ENCODE results near the gene ZNF232.

DNA sequence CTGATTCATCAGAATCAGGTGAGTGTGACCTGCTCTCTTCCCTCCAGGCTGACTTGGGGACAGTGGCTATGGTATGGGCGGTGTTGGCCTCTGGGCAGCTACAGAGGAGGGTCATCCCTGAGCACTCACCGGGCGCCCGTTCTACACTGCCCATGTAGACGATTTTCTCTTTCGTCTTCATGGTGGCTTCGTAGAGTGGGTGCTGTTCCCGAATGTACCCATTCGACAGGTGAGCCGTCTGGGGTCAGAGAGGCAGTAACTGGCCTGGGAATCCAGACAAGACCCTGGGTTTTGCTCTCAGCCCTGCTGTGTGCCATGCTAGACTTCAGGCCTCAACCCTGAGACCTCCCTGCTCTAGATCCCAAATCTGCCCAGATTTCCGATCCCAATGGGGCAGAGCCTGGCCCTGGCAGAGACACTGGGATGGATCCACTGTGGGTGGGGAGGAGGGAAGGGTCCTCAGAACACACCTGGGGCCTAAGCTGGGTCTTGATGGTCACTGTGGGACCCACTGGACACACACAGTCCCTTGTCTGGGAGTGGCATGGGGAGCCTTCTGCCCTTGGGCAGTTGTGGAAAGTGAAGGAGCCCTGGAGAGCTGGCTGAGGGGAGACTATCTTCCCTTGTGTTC is 17.3 kb upstream of the ZNF232 start:
- TF ChIP-seq, protein P1, sequence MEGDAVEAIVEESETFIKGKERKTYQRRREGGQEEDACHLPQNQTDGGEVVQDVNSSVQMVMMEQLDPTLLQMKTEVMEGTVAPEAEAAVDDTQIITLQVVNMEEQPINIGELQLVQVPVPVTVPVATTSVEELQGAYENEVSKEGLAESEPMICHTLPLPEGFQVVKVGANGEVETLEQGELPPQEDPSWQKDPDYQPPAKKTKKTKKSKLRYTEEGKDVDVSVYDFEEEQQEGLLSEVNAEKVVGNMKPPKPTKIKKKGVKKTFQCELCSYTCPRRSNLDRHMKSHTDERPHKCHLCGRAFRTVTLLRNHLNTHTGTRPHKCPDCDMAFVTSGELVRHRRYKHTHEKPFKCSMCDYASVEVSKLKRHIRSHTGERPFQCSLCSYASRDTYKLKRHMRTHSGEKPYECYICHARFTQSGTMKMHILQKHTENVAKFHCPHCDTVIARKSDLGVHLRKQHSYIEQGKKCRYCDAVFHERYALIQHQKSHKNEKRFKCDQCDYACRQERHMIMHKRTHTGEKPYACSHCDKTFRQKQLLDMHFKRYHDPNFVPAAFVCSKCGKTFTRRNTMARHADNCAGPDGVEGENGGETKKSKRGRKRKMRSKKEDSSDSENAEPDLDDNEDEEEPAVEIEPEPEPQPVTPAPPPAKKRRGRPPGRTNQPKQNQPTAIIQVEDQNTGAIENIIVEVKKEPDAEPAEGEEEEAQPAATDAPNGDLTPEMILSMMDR (IDR thresholded peaks at IDR 0.05) = no peak
- TF ChIP-seq ZFX (IDR thresholded peaks at IDR 0.05; ENCODE audit: borderline replicate concordance) = no peak

Measured in 22Rv1 (cell line).